HepG2 (cell line): ENCODE measurements around the gene EPHB3.

Source experiments
- KAT8 ChIP-seq: IDR thresholded peaks from 2 replicates; pipeline ENCODE4 v1.6.1; 2016; ENCODE audit warnings: missing genetic modification reagents, missing compliant biosample characterization
- RAD21 ChIP-seq: fragments of 450-650 bp; formaldehyde crosslinking; IDR thresholded peaks from 2 replicates; pipeline ENCODE4 v1.5.0; 2020; ENCODE audit warnings: mild to moderate bottlenecking

GRCh38 chr3:184531626-184532280 is 29.8 kb upstream of the EPHB3 start:
- TF ChIP-seq KAT8 (CRISPR knock-in tag): no peak
- no peak for TF ChIP-seq RAD21 (CRISPR knock-in tag)
